Fibroblast of mammary gland (primary cell): Measurements from ENCODE around the gene PLEKHG1.

ENCODE experiments used
- DNase-seq: peaks from one replicate; pipeline ENCODE4 v3.0.0-alpha.2; 2010; ENCODE audit warnings: low read depth
- H3K4me3 ChIP-seq: 2 replicates; pipeline ENCODE4 v1.5.1; 2011; ENCODE audit warnings: low read depth, mild to moderate bottlenecking, low read length, moderate library complexity; ENCODE audit not compliant: control insufficient read depth
- TF ChIP-seq, protein P1 (sequence below): conservative IDR thresholded peaks from 2 replicates; pipeline ENCODE4 v1.5.1; 2011; ENCODE audit warnings: low read depth, low read length, inconsistent platforms; ENCODE audit not compliant: control insufficient read depth, insufficient read depth

PLEKHG1 gene

DNA sequence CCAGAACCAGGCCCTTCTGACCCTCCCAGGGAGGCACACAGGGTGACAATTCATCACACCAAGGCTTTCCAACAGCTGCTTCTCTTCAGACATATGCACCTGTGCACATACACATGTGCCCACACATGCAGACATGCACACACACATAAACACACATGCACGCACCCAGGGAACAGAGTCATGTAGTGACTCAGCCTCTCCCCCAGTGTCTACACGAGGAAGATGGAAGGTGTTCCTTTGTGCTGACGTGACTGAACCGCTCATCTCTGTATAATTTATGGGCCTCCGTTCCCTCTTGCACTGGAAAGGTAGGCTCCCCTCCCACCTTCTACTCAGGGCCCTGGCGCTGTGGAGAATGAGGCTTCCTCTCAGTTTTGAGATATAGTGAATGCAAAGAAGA, 23.8 kb upstream of the PLEKHG1 start:
- TF ChIP-seq, protein P1, sequence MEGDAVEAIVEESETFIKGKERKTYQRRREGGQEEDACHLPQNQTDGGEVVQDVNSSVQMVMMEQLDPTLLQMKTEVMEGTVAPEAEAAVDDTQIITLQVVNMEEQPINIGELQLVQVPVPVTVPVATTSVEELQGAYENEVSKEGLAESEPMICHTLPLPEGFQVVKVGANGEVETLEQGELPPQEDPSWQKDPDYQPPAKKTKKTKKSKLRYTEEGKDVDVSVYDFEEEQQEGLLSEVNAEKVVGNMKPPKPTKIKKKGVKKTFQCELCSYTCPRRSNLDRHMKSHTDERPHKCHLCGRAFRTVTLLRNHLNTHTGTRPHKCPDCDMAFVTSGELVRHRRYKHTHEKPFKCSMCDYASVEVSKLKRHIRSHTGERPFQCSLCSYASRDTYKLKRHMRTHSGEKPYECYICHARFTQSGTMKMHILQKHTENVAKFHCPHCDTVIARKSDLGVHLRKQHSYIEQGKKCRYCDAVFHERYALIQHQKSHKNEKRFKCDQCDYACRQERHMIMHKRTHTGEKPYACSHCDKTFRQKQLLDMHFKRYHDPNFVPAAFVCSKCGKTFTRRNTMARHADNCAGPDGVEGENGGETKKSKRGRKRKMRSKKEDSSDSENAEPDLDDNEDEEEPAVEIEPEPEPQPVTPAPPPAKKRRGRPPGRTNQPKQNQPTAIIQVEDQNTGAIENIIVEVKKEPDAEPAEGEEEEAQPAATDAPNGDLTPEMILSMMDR, result no peak
- H3K4me3 ChIP-seq, result no peak overlapping the region
- no peak for DNase-seq

DNA sequence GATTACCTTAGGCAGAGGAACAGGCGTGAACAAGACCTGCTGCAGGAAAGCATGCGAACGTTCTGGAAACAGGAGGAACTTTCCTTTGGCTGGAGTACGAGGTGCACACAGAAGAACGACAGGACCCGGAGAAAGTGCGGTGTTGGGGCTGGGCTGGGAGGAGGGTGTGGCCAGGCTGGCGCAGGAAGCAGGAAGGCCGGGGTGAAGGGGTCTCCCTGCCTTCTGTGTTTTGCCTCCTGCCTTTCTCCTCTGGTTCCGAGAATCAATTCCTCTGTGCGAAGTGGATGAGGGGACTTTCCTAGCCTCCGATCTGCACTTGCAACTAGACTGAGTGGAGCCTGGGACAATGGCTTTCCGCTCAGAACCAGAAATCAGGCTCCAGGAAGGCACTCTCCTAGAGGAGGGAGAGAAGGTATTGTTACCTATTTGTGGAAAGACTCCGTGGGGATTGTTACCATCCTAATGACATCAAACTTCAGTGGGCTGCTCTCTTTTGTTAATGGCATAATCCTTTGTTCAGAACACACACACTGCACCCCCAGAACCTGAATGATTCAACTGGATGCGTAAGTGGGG, 22.9 kb upstream of the PLEKHG1 start:
- DNase-seq, result no peak
- no peak overlapping the region for H3K4me3 ChIP-seq
- TF ChIP-seq, protein P1, result no peak

DNA sequence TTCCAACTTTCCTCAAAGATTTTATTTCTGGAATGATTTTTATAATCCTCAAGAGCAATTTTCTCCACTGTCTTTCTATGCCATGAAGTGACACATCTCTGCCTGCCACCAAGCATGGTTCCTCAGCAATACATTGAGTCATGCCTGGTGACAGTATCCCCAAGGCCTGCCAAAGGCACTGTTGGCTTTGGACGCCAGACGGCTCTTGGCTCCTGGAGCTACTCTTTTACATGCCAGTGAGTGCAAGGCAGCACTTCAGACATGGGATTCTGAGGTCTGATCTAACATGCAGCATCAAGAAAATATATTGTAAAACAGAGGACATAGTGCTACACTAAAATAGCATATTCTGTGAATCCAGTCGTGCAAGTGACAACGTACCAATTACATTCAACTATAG, 20.1 kb upstream of the PLEKHG1 start:
- DNase-seq, result no peak
- no peak overlapping the region for H3K4me3 ChIP-seq
- TF ChIP-seq, protein P1, result no peak

DNA sequence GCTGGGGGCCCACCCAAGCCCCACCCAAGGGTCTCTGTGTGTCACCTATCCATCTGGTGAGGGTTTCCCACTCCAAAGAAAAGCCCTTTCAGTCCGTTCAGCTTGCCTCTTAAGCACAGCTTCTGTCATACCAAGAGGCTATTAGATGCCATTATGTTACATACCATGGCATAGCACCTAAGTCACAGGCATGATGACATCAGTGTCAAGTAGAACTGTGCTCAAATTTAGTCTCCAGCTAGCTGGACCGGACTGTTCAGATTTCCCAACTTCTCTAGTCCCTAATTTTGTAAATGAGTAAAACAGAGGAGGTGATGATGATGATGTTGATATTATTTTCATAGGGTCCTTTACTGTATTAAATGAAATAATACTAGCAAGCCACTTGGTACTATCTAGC, 19.2 kb upstream of the PLEKHG1 start:
- TF ChIP-seq, protein P1, result no peak
- DNase-seq, result no peak
- H3K4me3 ChIP-seq, result no peak overlapping the region

DNA sequence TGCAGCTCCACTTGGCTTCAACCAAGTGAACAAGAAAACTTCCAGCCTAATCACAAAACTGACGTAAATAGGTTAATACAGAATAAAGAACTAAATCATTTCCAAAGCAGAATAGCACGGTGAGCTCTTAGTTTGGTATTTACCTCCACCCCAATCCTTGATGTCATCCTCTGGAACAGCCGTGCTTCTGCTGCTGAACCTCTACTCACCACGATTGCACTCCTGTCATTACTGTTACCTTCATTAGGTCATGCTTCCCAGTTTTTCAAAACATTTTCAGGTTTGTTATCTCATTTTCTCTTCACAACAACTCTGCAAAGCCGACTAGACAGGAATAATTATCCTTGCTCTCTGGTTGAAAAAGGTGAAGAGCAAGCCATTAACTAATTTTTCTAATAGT, 15.6 kb upstream of the PLEKHG1 start:
- H3K4me3 ChIP-seq, result no peak overlapping the region
- TF ChIP-seq, protein P1, result no peak
- DNase-seq, result no peak

DNA sequence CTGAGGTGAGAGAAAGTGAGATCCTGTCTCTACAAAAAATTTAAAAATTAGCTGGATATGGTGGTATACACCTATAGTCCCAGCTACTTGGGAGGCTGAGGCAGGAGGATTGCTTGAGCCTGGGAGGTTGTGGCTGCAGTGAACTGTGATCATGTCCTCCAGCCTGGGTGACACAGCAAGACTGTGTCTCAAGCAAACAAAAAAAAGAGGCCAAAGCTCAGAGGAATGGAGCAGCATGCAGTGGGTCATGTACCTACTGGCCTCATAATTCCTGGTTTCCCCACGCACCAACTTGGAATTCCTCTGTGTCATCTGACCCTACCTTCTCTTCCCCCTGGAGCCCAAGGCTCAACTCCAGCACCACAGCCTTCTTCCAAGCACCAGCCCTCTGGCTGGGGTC, 15.1 kb upstream of the PLEKHG1 start:
- H3K4me3 ChIP-seq, result no peak overlapping the region
- no peak for DNase-seq
- TF ChIP-seq, protein P1, result no peak

DNA sequence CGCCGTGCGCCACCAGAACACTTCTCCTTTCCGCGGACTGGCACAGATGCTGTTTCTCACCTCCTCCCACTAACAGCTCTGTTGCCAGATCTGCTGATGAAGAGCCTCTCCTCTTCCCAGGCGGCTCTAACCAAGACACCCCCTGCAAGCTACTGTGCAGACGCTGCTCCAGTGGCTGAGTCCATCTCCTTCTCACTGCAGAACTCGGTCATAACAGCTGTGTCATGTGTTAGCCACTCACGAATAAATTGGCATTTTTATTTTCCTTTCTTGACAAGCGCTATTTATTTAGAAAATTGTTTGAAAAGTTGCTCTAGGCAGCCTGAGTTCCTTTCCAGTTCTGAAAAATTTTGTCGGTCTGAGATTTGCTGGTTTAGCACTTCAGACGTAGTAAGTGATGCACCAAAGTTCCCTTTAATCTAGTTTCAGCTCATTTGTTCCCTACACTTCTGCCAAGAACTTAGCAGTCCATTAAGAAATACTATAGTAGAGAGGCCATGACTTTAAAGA, 12.8 kb upstream of the PLEKHG1 start:
- TF ChIP-seq, protein P1, result no peak
- H3K4me3 ChIP-seq, result no peak overlapping the region
- no peak for DNase-seq
